Activated CD4-positive, alpha-beta T cell treated with anti-CD3 and anti-CD28 coated beads, Interleukin-2, amount 10 ng/mL, durations not matched to agents 24 days and 14 days (primary cell): ENCODE data around the gene PRPF6. TPM values are rescaled to one million over a fixed set of nuclear protein-coding genes. Genes with fewer than 3 reads are reported as not detected.
A peak's percentile ranks its signal among the peaks of the same experiment; 100 is the strongest.

Source experiments
- DNase-seq: peaks from one replicate; pipeline ENCODE4 v3.0.0; 2022
- H3K27ac Mint-ChIP-seq: one replicate; pipeline ENCODE4 v1.8.0; 2022; ENCODE audit warnings: mild to moderate bottlenecking, mixed read lengths
- H3K27me3 Mint-ChIP-seq: one replicate; pipeline ENCODE4 v1.8.0; 2022; ENCODE audit warnings: mixed read lengths
- H3K36me3 Mint-ChIP-seq: one replicate; pipeline ENCODE4 v1.8.0; 2022; ENCODE audit warnings: low read depth, mild to moderate bottlenecking, mixed read lengths
- H3K4me1 Mint-ChIP-seq: one replicate; pipeline ENCODE4 v1.8.0; 2021; ENCODE audit warnings: mixed read lengths
- H3K4me3 Mint-ChIP-seq: one replicate; pipeline ENCODE4 v1.8.0; 2022; ENCODE audit warnings: mild to moderate bottlenecking, moderate library complexity, mixed read lengths
- H3K9me3 Mint-ChIP-seq: one replicate; pipeline ENCODE4 v1.8.0; 2021; ENCODE audit warnings: mixed read lengths
- intact Hi-C: fragments of 100-400 bp; cut with micrococcal nuclease; formaldehyde crosslinking; loops from one replicate; pipeline ENCODE4 v1.15.1; 2023
- total RNA-seq: library from RNA; stranded (reverse); gene quantifications from 2 replicates; pipeline ENCODE4 v1.2.3, GENCODE V29; 2022

Gene PRPF6
- total RNA-seq, 1 donor from 2014 or later, result 79.5 TPM

DNA sequence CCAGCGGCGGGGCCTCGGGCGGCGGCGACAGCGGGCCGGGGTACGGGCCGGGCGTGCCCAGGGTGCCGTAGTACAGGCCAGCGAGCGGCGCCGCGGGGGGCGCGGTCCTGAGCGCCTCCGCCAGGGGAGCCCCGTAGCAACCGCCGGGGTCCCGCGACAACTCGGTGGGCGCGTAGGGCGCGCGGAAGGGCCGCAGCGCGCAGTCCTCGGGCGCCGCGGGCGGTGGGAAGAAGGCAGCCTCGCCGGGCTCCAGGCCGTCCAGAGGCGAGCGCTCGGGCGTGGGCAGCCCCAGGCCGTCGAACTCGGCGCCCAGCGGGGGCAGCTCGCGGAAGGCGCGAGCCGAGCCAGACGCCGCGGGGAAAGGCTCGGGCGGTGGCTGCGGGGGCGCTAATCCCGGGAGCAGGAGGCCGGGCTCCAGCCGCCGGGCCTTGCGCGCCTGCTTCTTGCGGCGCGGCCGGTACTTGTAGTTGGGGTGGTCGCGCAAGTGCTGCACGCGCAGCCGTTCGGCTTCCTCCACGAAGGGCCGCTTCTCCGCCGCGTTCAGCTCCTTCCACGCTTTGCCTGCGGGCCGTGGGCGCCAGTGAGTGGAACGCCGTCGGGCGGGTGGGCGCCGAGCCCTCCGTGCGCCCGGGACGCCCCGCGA lies 67.6 kb downstream of the PRPF6 start:
- no peak overlapping the region for H3K4me3 Mint-ChIP-seq
- peaks cover 18% of the 10 kb centered on the region for H3K4me1 Mint-ChIP-seq
- H3K27me3 Mint-ChIP-seq, result peaks cover 30% of the 10 kb centered on the region
- peak; percentile 59 for DNase-seq
- intact Hi-C loops, result no loop called here
- no peaks in the 10 kb centered on the region for H3K9me3 Mint-ChIP-seq
- no peak overlapping the region for H3K27ac Mint-ChIP-seq
- H3K36me3 Mint-ChIP-seq, result no peaks in the 10 kb centered on the region

DNA sequence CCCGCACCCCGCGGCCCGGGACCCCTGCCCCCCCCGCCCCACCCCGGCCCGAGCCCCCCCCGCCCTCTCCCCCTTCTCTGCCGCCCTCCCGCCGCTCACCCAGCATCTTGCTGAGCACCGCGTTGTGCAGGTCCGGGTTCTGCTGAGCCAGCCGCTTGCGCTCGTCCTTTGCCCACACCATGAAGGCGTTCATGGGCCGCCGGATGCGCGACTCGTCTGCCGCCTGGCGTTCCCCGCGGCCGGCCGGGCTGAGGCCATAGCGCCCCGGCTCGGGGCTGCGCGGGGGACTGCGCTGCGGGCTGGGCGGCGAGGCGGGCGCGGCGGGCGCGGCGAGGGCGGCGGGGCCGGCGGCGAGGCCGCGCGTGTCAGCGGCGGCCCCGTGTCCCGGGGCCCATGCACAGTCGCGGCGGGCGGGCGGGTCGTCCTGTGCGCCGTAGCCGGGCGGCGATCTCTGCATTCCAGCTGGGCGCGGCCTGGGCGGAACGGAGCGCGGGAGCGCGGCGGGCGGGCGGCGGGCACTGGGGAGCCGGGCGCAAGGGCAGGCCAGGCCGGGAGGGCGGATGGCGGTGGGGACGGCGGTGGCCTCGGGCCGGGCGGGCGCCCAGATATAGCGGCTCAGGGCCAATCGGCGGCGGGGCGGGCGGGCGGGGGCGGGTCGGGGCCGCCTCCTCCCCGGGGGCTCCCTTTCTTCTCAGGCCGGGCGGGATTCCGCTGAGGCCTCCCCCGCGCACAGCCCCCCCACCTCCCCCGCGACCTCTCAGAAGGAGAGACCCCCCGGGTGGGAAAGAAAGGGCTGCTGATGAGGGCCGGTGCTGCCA lies 68.3 kb downstream of the PRPF6 start, which contains the start of gene SOX18:
Gene SOX18 (minus strand): TSS at position 580 of the 818 bp plus-strand sequence. CDS start 123 bp downstream, at position 457.
- H3K36me3 Mint-ChIP-seq, result no peaks in the 10 kb centered on the region
- H3K9me3 Mint-ChIP-seq, result no peaks in the 10 kb centered on the region
- H3K27me3 Mint-ChIP-seq, result peaks cover 30% of the 10 kb centered on the region
- intact Hi-C loops, result no loop called here
- peaks cover 18% of the 10 kb centered on the region for H3K4me1 Mint-ChIP-seq
- DNase-seq, result peak; percentile 85
- peak within 1 kb of the TSS; percentile 34 for H3K27ac Mint-ChIP-seq
- H3K4me3 Mint-ChIP-seq, result peak within 1 kb of the TSS; percentile 77

DNA sequence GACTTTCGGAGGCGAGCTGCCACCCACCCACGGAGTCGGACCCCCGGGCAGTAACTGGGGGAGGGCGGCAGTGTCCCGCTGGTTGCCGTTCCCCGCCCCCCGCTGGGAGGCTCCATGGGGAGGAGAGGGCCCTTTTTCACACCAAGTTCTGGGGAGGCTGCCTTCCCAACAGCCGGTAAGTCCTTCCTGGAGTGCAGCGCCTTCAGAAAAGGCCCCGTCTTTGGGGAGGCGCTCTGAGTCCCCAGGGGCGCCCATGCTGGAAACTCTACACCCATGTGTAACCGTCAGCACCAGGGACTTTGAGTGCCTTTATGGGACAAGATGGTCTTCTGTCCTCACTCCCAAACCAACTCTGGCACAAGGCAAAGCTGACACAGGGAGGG lies 68.9 kb downstream of the PRPF6 start:
- intact Hi-C loops, result no loop called here
- Mint-ChIP-seq H3K4me1 (peaks cover 16% of the 10 kb centered on the region), H3K27ac (no peak overlapping the region)

DNA sequence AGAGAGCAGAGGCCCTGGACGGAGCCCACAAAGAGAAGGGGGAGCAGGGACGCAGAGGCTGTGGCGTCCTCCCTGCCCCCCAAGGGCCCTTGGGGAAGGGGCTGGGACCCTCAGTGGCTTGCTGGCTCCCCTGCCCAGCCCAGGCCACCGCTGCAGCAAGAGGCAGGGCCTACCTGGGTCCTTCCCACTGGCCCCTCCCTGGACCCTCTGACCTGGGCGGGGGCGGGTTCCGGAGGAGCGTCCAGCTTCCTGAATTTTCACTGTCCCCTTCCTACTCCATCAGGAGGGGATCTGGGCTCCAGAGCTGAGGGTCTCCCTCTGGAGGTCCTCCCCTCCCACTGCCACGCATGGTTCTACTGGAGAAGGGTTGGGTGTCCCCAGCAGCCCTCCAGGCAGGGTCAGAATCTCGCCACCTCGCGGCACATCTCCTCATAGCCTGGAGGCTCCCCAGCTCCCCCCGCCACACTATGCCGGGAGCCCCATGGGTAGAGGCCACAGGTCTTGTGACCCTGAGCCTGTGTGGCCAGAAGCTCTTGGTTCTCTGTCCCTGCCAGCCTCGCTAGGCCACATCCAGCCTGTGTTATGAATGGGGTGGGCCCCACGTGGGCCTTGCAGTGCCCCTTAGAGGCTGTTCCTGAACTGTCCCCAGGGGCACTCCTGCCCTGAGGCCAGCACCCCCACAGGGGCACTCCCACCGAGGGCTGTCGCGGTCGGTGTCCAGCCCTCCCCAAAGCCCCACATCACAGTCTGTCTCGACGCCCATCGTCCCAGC lies 69.5 kb downstream of the PRPF6 start:
- intact Hi-C loops, result no loop called here
- Mint-ChIP-seq H3K27me3 (peaks cover 30% of the 10 kb centered on the region), H3K4me3 (peak overlapping the region; percentile 30)

More for the DNA sequence above, 68.9 kb downstream of the PRPF6 start:
- H3K9me3 Mint-ChIP-seq, result no peaks in the 10 kb centered on the region
- H3K36me3 Mint-ChIP-seq, result no peaks in the 10 kb centered on the region
- H3K4me3 Mint-ChIP-seq, result peak overlapping the region; percentile 57
- no peak for DNase-seq
- H3K27me3 Mint-ChIP-seq, result peaks cover 30% of the 10 kb centered on the region

DNA sequence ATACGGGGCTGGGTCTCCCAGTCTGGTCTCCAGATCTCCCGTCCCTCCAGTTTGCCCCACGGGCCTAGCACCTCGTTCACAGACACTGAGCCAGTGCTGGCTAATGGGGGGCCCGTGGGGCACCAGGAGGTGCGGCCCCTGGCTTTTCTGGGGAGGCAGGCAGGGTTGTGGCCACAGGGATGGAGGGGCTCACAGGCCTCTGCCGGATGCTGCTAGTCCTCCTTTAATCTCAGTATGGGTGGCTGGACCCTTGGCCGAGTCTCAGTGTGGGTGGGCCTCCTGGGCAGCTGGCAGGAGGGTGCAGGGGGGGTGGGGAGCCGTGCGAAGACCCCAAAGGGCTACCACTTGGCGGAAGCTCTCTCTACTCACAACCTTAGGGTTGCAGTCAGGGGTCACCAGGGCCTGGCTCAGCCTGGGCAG lies 70.1 kb downstream of the PRPF6 start:
- intact Hi-C loops, result no loop called here
- H3K27me3 Mint-ChIP-seq, result peaks cover 27% of the 10 kb centered on the region
- no peak for DNase-seq
- H3K36me3 Mint-ChIP-seq, result no peaks in the 10 kb centered on the region
- no peak overlapping the region for H3K27ac Mint-ChIP-seq
- no peak overlapping the region for H3K4me3 Mint-ChIP-seq
- peaks cover 18% of the 10 kb centered on the region for H3K4me1 Mint-ChIP-seq
- no peaks in the 10 kb centered on the region for H3K9me3 Mint-ChIP-seq

More for the DNA sequence above, 69.5 kb downstream of the PRPF6 start:
- Mint-ChIP-seq H3K27ac (no peak overlapping the region), H3K9me3 (no peaks in the 10 kb centered on the region), H3K4me1 (peaks cover 22% of the 10 kb centered on the region), H3K36me3 (no peaks in the 10 kb centered on the region)
- no peak for DNase-seq

DNA sequence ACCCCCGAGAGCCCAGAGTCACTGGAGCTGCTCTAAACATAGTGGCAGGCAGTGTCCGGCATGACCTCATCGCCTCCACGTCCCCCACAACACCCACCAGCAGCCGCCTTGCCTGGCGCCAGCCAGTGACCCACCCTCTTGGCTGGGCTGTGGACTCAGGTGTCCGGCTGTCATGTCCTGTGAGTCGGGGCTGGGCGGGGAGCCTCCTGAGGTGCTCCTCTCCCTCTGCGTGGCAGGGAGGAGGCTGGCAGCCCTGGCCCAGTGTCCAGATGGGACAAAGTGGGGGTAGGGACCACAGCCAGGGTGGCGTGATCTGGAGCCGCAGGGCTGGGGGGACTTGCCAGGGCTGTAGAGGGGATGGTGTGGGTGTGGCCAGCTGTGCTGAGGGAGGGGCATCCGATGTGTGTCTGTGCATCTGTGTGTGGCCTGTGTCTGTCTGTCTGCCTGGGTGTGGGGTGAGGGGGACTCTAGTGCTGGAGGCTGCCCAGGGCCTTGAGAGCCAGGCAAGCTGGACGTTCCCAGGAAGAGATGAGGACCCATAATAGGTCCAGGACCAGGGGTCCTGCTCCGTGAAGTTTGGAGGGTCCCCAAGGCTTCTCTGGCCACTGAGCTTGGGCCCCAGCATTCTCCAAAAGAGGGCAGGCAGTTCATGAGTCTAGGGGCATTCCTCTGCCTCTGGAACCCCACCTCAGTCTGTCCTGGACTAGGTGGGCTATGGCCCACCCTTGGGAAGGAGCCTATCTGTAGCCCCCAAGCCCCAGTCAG lies 70.8 kb downstream of the PRPF6 start:
- intact Hi-C loops, result no loop called here
- Mint-ChIP-seq H3K27ac (no peak overlapping the region), H3K4me1 (peaks cover 14% of the 10 kb centered on the region), H3K27me3 (peaks cover 21% of the 10 kb centered on the region), H3K9me3 (no peaks in the 10 kb centered on the region), H3K36me3 (no peaks in the 10 kb centered on the region), H3K4me3 (no peak overlapping the region)
- DNase-seq, result no peak

DNA sequence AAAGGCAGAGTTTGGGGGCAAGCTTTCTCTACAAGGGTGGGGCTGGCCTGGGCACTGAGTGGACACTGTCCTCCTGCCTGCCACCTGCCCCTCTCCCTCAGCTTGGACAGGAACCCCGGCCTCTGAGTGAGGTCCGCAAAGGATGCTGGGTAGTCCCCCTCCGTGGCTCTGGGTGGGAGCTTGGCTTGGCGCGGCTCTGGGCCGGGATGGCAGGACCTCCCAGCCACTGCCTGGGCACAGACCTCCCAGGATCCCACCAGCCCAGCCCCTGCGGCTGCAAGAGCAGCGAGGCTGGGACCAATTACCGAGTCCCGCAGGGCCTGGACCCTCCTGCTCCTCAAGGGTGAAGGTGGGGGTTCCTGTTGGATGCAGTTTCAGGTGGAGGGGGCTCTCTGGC lies 71.4 kb downstream of the PRPF6 start:
- Mint-ChIP-seq H3K36me3 (no peaks in the 10 kb centered on the region), H3K27ac (no peak overlapping the region), H3K4me3 (no peak overlapping the region), H3K27me3 (peaks cover 15% of the 10 kb centered on the region), H3K9me3 (no peaks in the 10 kb centered on the region), H3K4me1 (peaks cover 15% of the 10 kb centered on the region)
- DNase-seq, result no peak
- intact Hi-C loops, result no loop called here

DNA sequence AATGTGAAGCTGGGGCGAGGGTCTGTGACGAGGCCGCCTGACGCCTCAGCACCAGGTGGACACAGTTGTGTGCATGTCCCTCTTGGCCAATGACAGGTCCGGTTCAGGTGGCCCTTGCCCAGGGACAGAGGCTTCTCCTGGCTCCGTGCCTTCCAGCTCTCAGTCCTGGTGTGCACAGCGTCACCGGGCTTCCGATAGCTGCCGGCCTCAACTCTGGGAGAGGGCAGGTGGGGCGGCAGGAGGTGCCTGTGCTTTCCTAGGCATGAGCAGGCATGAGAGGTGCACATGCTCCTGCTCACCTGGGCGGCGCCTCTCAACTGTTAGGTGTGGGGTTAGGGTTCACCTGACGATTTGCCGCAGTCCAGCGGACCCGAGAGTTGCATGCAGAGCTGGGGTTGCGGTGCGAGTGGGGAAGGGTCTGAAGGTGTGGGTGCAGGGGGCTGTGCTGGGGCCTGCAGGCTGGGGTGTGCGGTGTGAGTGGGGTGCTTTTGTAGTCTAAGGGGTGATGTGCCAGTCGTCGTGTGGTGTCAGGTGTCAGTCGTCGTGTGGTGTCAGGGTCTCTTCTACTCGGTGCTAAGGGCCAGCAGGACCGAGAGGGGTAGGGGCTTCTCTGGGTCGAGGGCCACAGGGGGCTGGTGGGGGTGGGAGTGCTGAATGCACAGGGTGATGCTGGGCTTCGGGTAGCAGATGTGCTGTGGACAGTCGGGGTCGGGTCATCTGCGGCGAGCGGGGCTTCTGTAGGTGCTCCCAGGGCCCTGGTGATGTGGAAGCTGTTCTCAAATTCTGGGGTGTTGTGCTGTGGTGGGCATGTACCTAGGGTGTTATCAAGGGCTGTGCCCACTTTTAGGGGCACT lies 72.3 kb downstream of the PRPF6 start:
- Mint-ChIP-seq H3K27ac (peak overlapping the region; percentile 9), H3K4me1 (peaks cover 21% of the 10 kb centered on the region), H3K27me3 (peaks cover 10% of the 10 kb centered on the region), H3K36me3 (no peaks in the 10 kb centered on the region), H3K4me3 (no peak overlapping the region), H3K9me3 (no peaks in the 10 kb centered on the region)
- DNase-seq, result no peak
- intact Hi-C loops, result no loop called here

DNA sequence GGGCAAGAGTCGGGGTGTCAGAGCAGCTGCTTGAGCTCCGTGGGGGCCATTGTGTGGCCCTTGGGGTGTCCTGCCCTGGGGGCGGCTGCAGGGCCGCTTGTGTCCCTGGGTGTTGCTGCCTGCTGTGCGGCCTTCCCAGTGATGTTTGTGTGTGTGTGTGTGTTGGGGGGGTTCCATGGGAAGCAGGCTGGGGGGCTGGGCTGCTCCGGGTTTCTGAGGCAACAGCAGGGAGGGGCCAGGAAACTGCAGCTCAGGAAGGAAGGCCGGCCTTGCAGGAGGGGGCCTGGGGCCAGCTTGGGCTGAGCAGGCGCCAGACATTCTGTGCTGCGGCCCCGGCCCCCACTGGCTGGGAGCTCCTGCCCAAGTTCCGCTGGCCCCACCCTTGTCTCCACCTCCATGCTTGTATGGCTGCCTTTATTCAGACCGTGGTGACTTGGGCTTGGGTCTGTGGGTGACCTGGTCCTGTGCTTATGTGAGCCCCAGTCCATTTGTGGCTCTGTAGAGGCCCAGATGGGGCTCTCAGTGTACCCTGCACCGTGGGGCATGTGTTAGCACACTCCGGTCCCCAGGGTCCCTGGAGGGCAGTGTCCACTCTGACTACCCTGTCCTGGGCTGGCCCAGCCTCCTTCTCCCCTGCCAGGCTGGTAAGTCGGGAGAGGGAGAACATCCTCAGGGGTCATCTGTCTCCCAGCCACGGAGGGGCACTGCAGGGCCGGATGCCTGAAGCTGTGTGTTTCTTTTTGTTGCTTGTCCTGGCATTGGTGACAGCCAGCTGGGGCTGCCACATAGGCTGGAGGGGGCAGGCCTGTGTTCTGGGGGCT lies 73.1 kb downstream of the PRPF6 start:
- DNase-seq, result no peak
- Mint-ChIP-seq H3K36me3 (no peaks in the 10 kb centered on the region), H3K27me3 (peaks cover 9% of the 10 kb centered on the region), H3K9me3 (no peaks in the 10 kb centered on the region), H3K4me3 (no peak overlapping the region), H3K4me1 (peaks cover 26% of the 10 kb centered on the region), H3K27ac (no peak overlapping the region)
- intact Hi-C loops, result no loop called here

DNA sequence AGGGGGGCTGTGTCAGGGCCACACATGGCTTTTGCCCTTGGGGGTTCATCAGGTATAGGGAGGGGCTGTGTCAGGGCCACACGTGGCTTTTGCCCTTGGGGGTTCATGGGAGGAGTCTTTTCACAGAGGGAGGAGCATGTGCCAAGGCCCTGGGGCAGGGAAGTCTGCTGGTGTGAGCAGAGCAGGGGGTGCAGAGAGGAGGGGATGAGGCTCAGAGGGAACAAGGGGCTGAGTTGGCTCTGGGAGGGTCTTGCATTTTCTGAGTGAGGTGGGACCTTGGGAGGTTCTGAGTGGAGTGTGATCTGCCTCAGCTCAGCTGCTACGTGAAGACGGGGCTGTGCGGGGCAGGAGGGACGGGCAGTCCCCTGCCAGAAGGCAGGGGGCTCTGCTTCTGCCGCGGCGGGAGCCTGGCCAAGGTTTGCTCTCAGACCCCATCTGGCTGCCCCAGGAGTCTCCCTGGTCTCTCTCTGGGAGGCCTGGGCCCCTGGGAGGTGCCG lies 74.5 kb downstream of the PRPF6 start:
- H3K4me3 Mint-ChIP-seq, result no peak overlapping the region
- intact Hi-C loops, result no loop called here
- no peak for DNase-seq
- H3K9me3 Mint-ChIP-seq, result no peaks in the 10 kb centered on the region
- peak overlapping the region; percentile 83 for H3K27ac Mint-ChIP-seq
- no peaks in the 10 kb centered on the region for H3K36me3 Mint-ChIP-seq
- H3K4me1 Mint-ChIP-seq, result peaks cover 25% of the 10 kb centered on the region
- peaks cover 5% of the 10 kb centered on the region for H3K27me3 Mint-ChIP-seq

DNA sequence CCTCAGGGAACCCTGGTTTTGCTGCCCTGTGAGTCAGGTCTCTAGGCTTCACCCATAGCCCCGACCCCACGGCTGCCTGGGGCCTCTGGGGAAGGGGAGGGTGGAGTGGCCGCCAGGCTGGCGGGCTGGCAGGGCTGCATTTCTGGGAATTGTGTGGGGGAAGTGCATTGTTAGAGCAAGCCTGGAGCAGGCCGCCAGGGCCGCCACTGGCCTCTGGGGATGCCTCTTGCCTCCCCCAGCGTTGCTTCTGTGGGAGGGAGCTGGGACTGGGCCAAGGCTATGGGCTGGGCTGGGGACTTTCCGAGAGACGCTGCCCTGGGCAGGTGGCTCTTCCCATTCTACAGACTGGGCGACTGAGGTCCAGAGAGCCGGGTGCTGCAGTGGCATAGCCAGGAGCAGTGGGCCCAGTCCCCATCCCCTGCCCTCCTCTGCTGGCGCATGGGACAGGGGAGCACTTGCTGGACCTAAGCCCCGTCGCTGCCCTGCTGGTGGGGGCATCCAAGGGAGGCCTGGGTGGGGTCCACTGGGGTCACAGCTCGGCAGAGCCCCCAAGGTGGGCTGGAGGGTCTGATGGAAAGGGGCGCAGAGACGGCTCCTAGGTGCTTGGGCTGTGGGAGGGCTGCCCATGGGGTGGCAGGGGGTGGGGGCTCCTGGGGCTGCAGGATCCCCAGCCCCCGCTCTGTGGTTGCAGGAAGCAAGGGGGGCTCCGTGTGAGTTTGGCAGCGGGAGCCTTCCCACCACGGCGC lies 75.1 kb downstream of the PRPF6 start:
- H3K36me3 Mint-ChIP-seq, result no peaks in the 10 kb centered on the region
- DNase-seq, result no peak
- H3K27me3 Mint-ChIP-seq, result peaks cover 4% of the 10 kb centered on the region
- H3K9me3 Mint-ChIP-seq, result no peaks in the 10 kb centered on the region
- intact Hi-C loops, result loop anchor here (2.0 kb wide), 1 partner anchor 17 kb away; no protein-coding TSS in a partner anchor
- H3K4me3 Mint-ChIP-seq, result no peak overlapping the region
- H3K4me1 Mint-ChIP-seq, result peaks cover 25% of the 10 kb centered on the region
- H3K27ac Mint-ChIP-seq, result no peak overlapping the region
